CD4-positive, alpha-beta T cell (primary cell): ENCODE results near the gene MECR. TPM values are rescaled to one million over a fixed set of nuclear protein-coding genes. Genes with fewer than 3 reads are reported as not detected.

Source experiments
- ATAC-seq: fragments of 200-7000 bp; cut with Tn5 transposase; one replicate; pipeline ENCODE4 v1.10.0; 2022; ENCODE audit warnings: mild to moderate bottlenecking; ENCODE audit not compliant: poor library complexity
- CTCF ChIA-PET: fragments of 350-600 bp; sonication (Branson Sonifier 250); formaldehyde crosslinking; loops from one replicate; lab custom pipeline; 2021; ENCODE audit warnings: antibody characterized with exemption, inconsistent platforms; lab: Charles Lee
- POLR2A ChIA-PET: fragments of 350-600 bp; sonication (Branson Sonifier 250); formaldehyde crosslinking; loops from one replicate; lab custom pipeline; 2021; ENCODE audit warnings: antibody characterized with exemption, inconsistent platforms; lab: Charles Lee
- DNase-seq, 14 experiments: peaks; one replicate each; pipeline ENCODE4 v3.0.0-alpha.2; 2013 to 2020; ENCODE audit warnings: mixed read lengths in 2 of 14
- H3K27ac ChIP-seq, 2 donors: one replicate each; pipeline versions ENCODE4 v1.5.1 to v1.7.0; 2013; ENCODE audit warnings: low read length in 2 of 2, low read depth in 1 of 2, mild to moderate bottlenecking in 1 of 2
- H3K27me3 ChIP-seq, 2 experiments: 1 replicate in 1 of 2; 2 replicates in 1 of 2; pipeline versions ENCODE4 v1.6.1 to v1.7.0; 2013; ENCODE audit warnings: low read length in 2 of 2, control low read depth in 1 of 2, mild to moderate bottlenecking in 1 of 2, moderate library complexity in 1 of 2; ENCODE audit not compliant: insufficient read depth in 2 of 2, control insufficient read depth in 1 of 2
- H3K36me3 ChIP-seq: one replicate; pipeline ENCODE4 v1.6.1; 2013; ENCODE audit warnings: low read length, control low read depth; ENCODE audit not compliant: insufficient read depth
- H3K4me1 ChIP-seq: one replicate; pipeline ENCODE4 v1.6.1; 2013; ENCODE audit warnings: low read length, control low read depth; ENCODE audit not compliant: insufficient read depth
- H3K4me3 ChIP-seq: one replicate; pipeline ENCODE4 v1.5.1; 2013; ENCODE audit warnings: mild to moderate bottlenecking, low read length, moderate library complexity
- H3K9me3 ChIP-seq, 2 experiments: 1 replicate in 1 of 2; 2 replicates in 1 of 2; pipeline versions ENCODE4 v1.6.1 to v1.7.0; 2013; ENCODE audit warnings: low read length in 2 of 2, mild to moderate bottlenecking in 2 of 2, control low read depth in 1 of 2, moderate library complexity in 1 of 2; ENCODE audit not compliant: control insufficient read depth in 1 of 2, insufficient read depth in 1 of 2
- H3K27ac Mint-ChIP-seq: one replicate; pipeline ENCODE4 v1.8.0; 2020; ENCODE audit warnings: mixed read lengths
- H3K27me3 Mint-ChIP-seq: one replicate; pipeline ENCODE4 v1.8.0; 2021; ENCODE audit warnings: mixed read lengths
- H3K36me3 Mint-ChIP-seq: one replicate; pipeline ENCODE4 v1.8.0; 2021; ENCODE audit warnings: low read depth, mixed read lengths
- H3K4me1 Mint-ChIP-seq: one replicate; pipeline ENCODE4 v1.8.0; 2021; ENCODE audit warnings: low read depth, mixed read lengths
- H3K4me3 Mint-ChIP-seq: one replicate; pipeline ENCODE4 v1.8.0; 2020; ENCODE audit warnings: mild to moderate bottlenecking, mixed read lengths
- H3K9me3 Mint-ChIP-seq: one replicate; pipeline ENCODE4 v1.8.0; 2020; ENCODE audit warnings: mixed read lengths
- intact Hi-C, 2 experiments: fragments of 100-400 bp; cut with DNase I in 1 of 2; cut with micrococcal nuclease in 1 of 2; formaldehyde crosslinking; loops; one replicate each; pipeline versions ENCODE4 v1.15.1 to v1.9.0; 2023 to 2025; cut with DNase I, micrococcal nuclease
- total RNA-seq, 174 experiments: library from RNA in 2 of 174; stranded (reverse) in 2 of 174; gene quantifications; one replicate each; pipeline ENCODE4 v1.2.3 and lab custom pipeline; 2021 to 2026
- TF ChIP-seq, protein P1 (sequence below): fragments of 200-600 bp; IDR thresholded peaks from one replicate; pipeline ENCODE4 v1.8.0; 2022; ENCODE audit warnings: antibody characterized with exemption, mild to moderate bottlenecking

Gene MECR
- total RNA-seq, 2 experiments from 2014 or later = 5.5 to 6.6 TPM

DNA sequence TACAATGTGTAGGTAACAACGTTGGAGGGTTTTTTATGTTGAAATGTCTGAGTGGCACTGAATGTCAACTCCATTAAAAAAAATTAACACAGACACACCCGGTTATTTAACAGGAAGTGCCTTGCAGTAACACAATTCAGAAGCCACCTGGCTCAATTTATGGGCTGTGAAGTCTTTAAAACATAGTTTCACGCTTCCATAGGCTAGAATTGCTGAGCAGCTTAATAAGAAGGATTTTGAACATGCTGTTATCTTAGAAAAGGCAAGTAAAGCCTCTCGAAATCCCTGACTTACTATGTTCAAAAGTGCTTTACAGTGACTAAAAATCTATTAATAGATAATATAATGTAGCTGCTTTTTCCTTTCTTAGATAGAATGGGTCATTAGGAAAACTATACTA, 68.7 kb downstream of the MECR start:
- POLR2A ChIA-PET = no interaction called here
- intact Hi-C loops = no loop called here
- H3K4me3 ChIP-seq = no peak overlapping the region
- H3K27ac ChIP-seq = no peak overlapping the region
- H3K4me1 Mint-ChIP-seq = peaks cover 59% of the 10 kb centered on the region
- no peak overlapping the region for H3K4me3 Mint-ChIP-seq
- CTCF ChIA-PET = no interaction called here
- H3K9me3 ChIP-seq = no peaks in the 10 kb centered on the region
- no peaks in the 10 kb centered on the region for H3K27me3 Mint-ChIP-seq
- no peaks in the 10 kb centered on the region for H3K27me3 ChIP-seq
- peaks cover 13% of the 10 kb centered on the region for H3K4me1 ChIP-seq
- no peak overlapping the region for H3K27ac Mint-ChIP-seq
- TF ChIP-seq, protein P1, sequence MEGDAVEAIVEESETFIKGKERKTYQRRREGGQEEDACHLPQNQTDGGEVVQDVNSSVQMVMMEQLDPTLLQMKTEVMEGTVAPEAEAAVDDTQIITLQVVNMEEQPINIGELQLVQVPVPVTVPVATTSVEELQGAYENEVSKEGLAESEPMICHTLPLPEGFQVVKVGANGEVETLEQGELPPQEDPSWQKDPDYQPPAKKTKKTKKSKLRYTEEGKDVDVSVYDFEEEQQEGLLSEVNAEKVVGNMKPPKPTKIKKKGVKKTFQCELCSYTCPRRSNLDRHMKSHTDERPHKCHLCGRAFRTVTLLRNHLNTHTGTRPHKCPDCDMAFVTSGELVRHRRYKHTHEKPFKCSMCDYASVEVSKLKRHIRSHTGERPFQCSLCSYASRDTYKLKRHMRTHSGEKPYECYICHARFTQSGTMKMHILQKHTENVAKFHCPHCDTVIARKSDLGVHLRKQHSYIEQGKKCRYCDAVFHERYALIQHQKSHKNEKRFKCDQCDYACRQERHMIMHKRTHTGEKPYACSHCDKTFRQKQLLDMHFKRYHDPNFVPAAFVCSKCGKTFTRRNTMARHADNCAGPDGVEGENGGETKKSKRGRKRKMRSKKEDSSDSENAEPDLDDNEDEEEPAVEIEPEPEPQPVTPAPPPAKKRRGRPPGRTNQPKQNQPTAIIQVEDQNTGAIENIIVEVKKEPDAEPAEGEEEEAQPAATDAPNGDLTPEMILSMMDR = no peak
- peaks cover 88% of the 10 kb centered on the region for H3K36me3 ChIP-seq
- no peak for DNase-seq
- no peak for ATAC-seq
- no peaks in the 10 kb centered on the region for H3K9me3 Mint-ChIP-seq
- peaks cover 81% of the 10 kb centered on the region for H3K36me3 Mint-ChIP-seq

DNA sequence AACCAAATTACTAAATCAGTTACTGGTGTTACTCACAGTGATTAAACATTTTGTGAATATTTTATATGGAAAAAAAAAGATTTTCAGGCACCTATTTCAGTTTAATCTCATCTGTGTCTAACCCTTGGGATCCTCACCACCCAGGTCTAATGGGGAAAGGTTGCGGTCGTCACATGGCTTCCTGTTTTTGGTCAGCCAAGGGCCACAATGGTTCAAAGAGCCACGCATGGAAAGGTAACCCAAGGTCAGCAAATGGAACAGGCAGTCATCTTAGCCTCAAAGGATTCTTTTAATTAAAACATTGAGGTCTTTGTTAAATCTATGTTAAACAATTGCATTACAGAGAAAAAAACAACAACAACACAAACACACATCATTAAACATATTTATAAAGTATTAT, 71.0 kb downstream of the MECR start:
- H3K36me3 Mint-ChIP-seq = peaks cover 79% of the 10 kb centered on the region
- CTCF ChIA-PET = interaction anchor here (0.6 to 1.4 kb wide), 4 partner anchors 9 to 1109 kb away, joined by 3 to 4 read pairs (median 4); no protein-coding TSS in a partner anchor

DNA sequence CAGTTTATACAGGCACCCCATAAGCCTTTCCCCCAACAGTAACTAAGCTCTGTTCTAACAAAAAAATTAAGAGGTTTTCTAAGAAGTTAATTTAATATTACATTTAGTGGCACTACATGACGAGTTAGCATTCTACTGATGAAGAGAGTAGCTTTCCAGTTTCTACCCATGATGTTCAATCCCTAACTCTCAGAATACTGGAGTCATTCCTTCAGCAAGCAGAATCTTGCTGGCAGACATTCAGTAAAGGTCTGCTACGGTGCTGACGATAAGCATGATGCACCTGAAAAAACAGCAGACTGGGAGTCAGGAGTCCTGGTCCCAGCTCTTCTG, 73.5 kb downstream of the MECR start:
- no peaks in the 10 kb centered on the region for H3K4me1 ChIP-seq
- no peaks in the 10 kb centered on the region for H3K9me3 Mint-ChIP-seq
- peaks cover 90% of the 10 kb centered on the region for H3K36me3 Mint-ChIP-seq
- H3K9me3 ChIP-seq = no peaks in the 10 kb centered on the region
- POLR2A ChIA-PET = interaction anchor here (3.1 kb wide), 1 partner anchor 24 kb away, joined by 12 read pairs; the partner anchor contains the start of gene SRSF4
- no peaks in the 10 kb centered on the region for H3K27me3 Mint-ChIP-seq
- H3K27ac ChIP-seq = no peak overlapping the region
- H3K4me1 Mint-ChIP-seq = peaks cover 19% of the 10 kb centered on the region
- H3K27me3 ChIP-seq = no peaks in the 10 kb centered on the region
- no peak overlapping the region for H3K4me3 ChIP-seq
- no peak overlapping the region for H3K27ac Mint-ChIP-seq
- CTCF ChIA-PET = interaction anchor here (1.4 kb wide), 1 partner anchor 45 kb away, joined by 4 read pairs; no protein-coding TSS in a partner anchor
- no peak for DNase-seq
- no peak overlapping the region for H3K4me3 Mint-ChIP-seq
- no peak for ATAC-seq
- TF ChIP-seq, protein P1 = no peak
- intact Hi-C loops = no loop called here
- H3K36me3 ChIP-seq = peaks cover 89% of the 10 kb centered on the region

More for the DNA sequence above, 71.0 kb downstream of the MECR start:
- Histone ChIP-seq H3K27ac (no peak overlapping the region), H3K27me3 (no peaks in the 10 kb centered on the region), H3K4me3 (no peak overlapping the region), H3K4me1 (peaks cover 4% of the 10 kb centered on the region), H3K36me3 (peaks cover 87% of the 10 kb centered on the region), H3K9me3 (no peaks in the 10 kb centered on the region)
- no peak overlapping the region for H3K4me3 Mint-ChIP-seq
- ATAC-seq (no peak), DNase-seq (no peak)
- no peak overlapping the region for H3K27ac Mint-ChIP-seq
- H3K9me3 Mint-ChIP-seq = no peaks in the 10 kb centered on the region
- intact Hi-C loops = no loop called here
- TF ChIP-seq, protein P1 = no peak
- POLR2A ChIA-PET = no interaction called here
- peaks cover 41% of the 10 kb centered on the region for H3K4me1 Mint-ChIP-seq
- H3K27me3 Mint-ChIP-seq = no peaks in the 10 kb centered on the region
